Breast epithelium (tissue), 4 donors: Measurements from ENCODE around the gene CDK12. TPM values are rescaled to one million over a fixed set of nuclear protein-coding genes. Genes with fewer than 3 reads are reported as not detected.
"Not testable (repeated sequence)": the region's sequence is repeated elsewhere in the genome, so short reads cannot be mapped to it uniquely, and the experiment has no call there.

Experiments used
- DNase-seq, 2 donors: peaks; one replicate each; pipeline ENCODE4 v3.0.0-alpha.2; 2019; ENCODE audit warnings: low spot score in 2 of 2
- H3K27ac ChIP-seq, 2 donors: fragments of 200-600 bp; sonication (generic) in 1 of 2; one replicate each; pipeline ENCODE4 v1.5.1; 2016 to 2019; ENCODE audit warnings: mild to moderate bottlenecking in 1 of 2
- H3K27me3 ChIP-seq, 2 donors: fragments of 200-600 bp; sonication (generic) in 1 of 2; one replicate each; pipeline versions ENCODE4 v1.5.1 to v1.6.0; 2017 to 2019; ENCODE audit warnings: control low read depth in 1 of 2, mild to moderate bottlenecking in 1 of 2
- H3K36me3 ChIP-seq: fragments of 200-600 bp; one replicate; pipeline ENCODE4 v1.5.1; 2019
- H3K4me1 ChIP-seq, 2 donors: fragments of 200-600 bp; sonication (generic); one replicate each; pipeline ENCODE4 v1.5.1; 2016 to 2019; ENCODE audit warnings: control low read depth in 1 of 2
- H3K4me3 ChIP-seq, 3 donors: fragments of 200-600 bp; sonication (generic); 1 replicate in 2 of 3; 2 replicates in 1 of 3; pipeline ENCODE4 v1.5.1; 2016 to 2019; ENCODE audit warnings: mild to moderate bottlenecking in 3 of 3, moderate library complexity in 2 of 3
- H3K9me3 ChIP-seq, 2 donors: fragments of 200-600 bp; sonication (generic) in 1 of 2; one replicate each; pipeline ENCODE4 v1.5.1; 2016 to 2019; ENCODE audit warnings: control low read depth in 1 of 2
- CTCF ChIP-seq, 3 donors: fragments of 450-650 bp; IDR thresholded peaks; one replicate each; pipeline ENCODE4 v1.5.1; 2016 to 2017; ENCODE audit warnings: antibody characterized with exemption in 3 of 3, mild to moderate bottlenecking in 3 of 3, moderate library complexity in 3 of 3
- POLR2A ChIP-seq: fragments of 450-650 bp; IDR thresholded peaks from one replicate; pipeline ENCODE4 v1.6.1; 2016; ENCODE audit warnings: antibody characterized with exemption, mild to moderate bottlenecking, moderate library complexity
- POLR2AphosphoS5 ChIP-seq, 3 donors: sonication (generic); formaldehyde crosslinking; IDR thresholded peaks; one replicate each; pipeline ENCODE4 v1.6.1; 2017; ENCODE audit warnings: antibody characterized with exemption in 3 of 3
- intact Hi-C: fragments of 100-400 bp; cut with DNase I; formaldehyde crosslinking; loops from one replicate; pipeline ENCODE4 v1.15.1; 2023; ENCODE audit warnings: low total_unique reads
- total RNA-seq, 3 donors: library from RNA; depleted of rRNA; stranded (reverse); fragments of >200 nt; gene quantifications; one replicate each; pipeline ENCODE4 v1.1.0, GENCODE V29; 2016

CDK12 gene
- 10 to 100 TPM; 38.6 to 58.2 (median 41.3) TPM for total RNA-seq

- intact Hi-C loops = no loop called here
- Histone ChIP-seq H3K27me3 (no peaks in the 10 kb centered on the region), H3K9me3 (no peaks in the 10 kb centered on the region), H3K27ac (peak within 1 kb of the TSS; percentile 98 to 99), H3K36me3 (no peaks in the 10 kb centered on the region), H3K4me1 (peaks cover 0 to 18% of the 10 kb centered on the region in 2 donors), H3K4me3 (peak within 1 kb of the TSS; percentile 85 to 98 (median 97))
- DNase-seq = peak; percentile 95 to 97
- TF ChIP-seq CTCF (IDR thresholded peaks at IDR 0.05) (no peak), POLR2A (peak; percentile 93), POLR2AphosphoS5 (IDR thresholded peaks at IDR 0.05) (peak; percentile 93 to 98 (median 95))
These were observed at the start of gene CDK12 for GRCh38 chr17:39461113-39461925. CDK12 (plus strand) TSS chr17:39461486; CDS start chr17:39462072, 586 bp downstream.

- H3K36me3 ChIP-seq = peaks cover 13% of the 10 kb centered on the region
- H3K27me3 ChIP-seq = no peaks in the 10 kb centered on the region
- H3K27ac ChIP-seq = no peak overlapping the region
- H3K4me3 ChIP-seq = no peak overlapping the region
- intact Hi-C loops = no loop called here
- DNase-seq = no peak
- no peaks in the 10 kb centered on the region for H3K9me3 ChIP-seq
- TF ChIP-seq POLR2AphosphoS5 (IDR thresholded peaks at IDR 0.05) (no peak), CTCF (IDR thresholded peaks at IDR 0.05) (no peak)
- no peaks in the 10 kb centered on the region for H3K4me1 ChIP-seq
These were observed 45.1 kb upstream of the CDK12 start for GRCh38 chr17:39416141-39416540.

GRCh38 chr17:39429600-39429999 is 31.7 kb upstream of the CDK12 start:
- DNase-seq = no peak
- H3K27me3 ChIP-seq = no peaks in the 10 kb centered on the region
- H3K27ac ChIP-seq = no peak overlapping the region
- intact Hi-C loops = no loop called here
- no peaks in the 10 kb centered on the region for H3K9me3 ChIP-seq
- no peak overlapping the region for H3K4me3 ChIP-seq
- H3K4me1 ChIP-seq = no peaks in the 10 kb centered on the region
- TF ChIP-seq CTCF (IDR thresholded peaks at IDR 0.05) = no peak
- no peak for TF ChIP-seq POLR2A
- TF ChIP-seq POLR2AphosphoS5 (IDR thresholded peaks at IDR 0.05) = no peak
- no peaks in the 10 kb centered on the region for H3K36me3 ChIP-seq

- H3K4me1 ChIP-seq, H3K27me3 ChIP-seq, intact Hi-C loops, DNase-seq, H3K9me3 ChIP-seq, H3K4me3 ChIP-seq, H3K27ac ChIP-seq, H3K36me3 ChIP-seq: not testable (repeated sequence)
These were observed 21.4 kb upstream of the CDK12 start for GRCh38 chr17:39439868-39440267.

GRCh38 chr17:39443326-39443725 is 18.0 kb upstream of the CDK12 start:
- no peaks in the 10 kb centered on the region for H3K27me3 ChIP-seq
- DNase-seq = no peak
- no peak for TF ChIP-seq POLR2A
- TF ChIP-seq POLR2AphosphoS5 (IDR thresholded peaks at IDR 0.05) = no peak
- TF ChIP-seq CTCF (IDR thresholded peaks at IDR 0.05) = no peak
- no peak overlapping the region for H3K27ac ChIP-seq
- no peaks in the 10 kb centered on the region for H3K36me3 ChIP-seq
- no peaks in the 10 kb centered on the region for H3K9me3 ChIP-seq
- intact Hi-C loops = no loop called here
- H3K4me1 ChIP-seq = no peaks in the 10 kb centered on the region
- no peak overlapping the region for H3K4me3 ChIP-seq
